RPMI7951 (cell line): ENCODE results near the gene RNU1-3. TPM values are rescaled to one million over a fixed set of nuclear protein-coding genes. Genes with fewer than 3 reads are reported as not detected.
"Not testable (repeated sequence)": the region's sequence is repeated elsewhere in the genome, so short reads cannot be mapped to it uniquely, and the experiment has no call there.

ENCODE experiments used
- DNase-seq: peaks from one replicate; pipeline ENCODE4 v3.0.0-alpha.2; 2012; ENCODE audit warnings: low read depth
- total RNA-seq: library from RNA; depleted of rRNA; stranded (reverse); fragments of >200 nt; shearing (Covaris generic); gene quantifications from 2 replicates; pipeline ENCODE4 v1.2.3, GENCODE V29; 2014

Gene RNU1-3
- total RNA-seq, 1 experiment from 2014 or later = under 0.01 TPM

- not testable (repeated sequence) for DNase-seq
Measured at GRCh38 chr1:16694308-16694702, 27.6 kb upstream of the RNU1-3 start.

GRCh38 chr1:16693449-16694307, 26.9 kb upstream of the RNU1-3 start:
- not testable (repeated sequence) for DNase-seq

GRCh38 chr1:16692717-16693448, 26.1 kb upstream of the RNU1-3 start:
- not testable (repeated sequence) for DNase-seq

- not testable (repeated sequence) for DNase-seq
Measured at GRCh38 chr1:16692283-16692682, 25.5 kb upstream of the RNU1-3 start.

DNA sequence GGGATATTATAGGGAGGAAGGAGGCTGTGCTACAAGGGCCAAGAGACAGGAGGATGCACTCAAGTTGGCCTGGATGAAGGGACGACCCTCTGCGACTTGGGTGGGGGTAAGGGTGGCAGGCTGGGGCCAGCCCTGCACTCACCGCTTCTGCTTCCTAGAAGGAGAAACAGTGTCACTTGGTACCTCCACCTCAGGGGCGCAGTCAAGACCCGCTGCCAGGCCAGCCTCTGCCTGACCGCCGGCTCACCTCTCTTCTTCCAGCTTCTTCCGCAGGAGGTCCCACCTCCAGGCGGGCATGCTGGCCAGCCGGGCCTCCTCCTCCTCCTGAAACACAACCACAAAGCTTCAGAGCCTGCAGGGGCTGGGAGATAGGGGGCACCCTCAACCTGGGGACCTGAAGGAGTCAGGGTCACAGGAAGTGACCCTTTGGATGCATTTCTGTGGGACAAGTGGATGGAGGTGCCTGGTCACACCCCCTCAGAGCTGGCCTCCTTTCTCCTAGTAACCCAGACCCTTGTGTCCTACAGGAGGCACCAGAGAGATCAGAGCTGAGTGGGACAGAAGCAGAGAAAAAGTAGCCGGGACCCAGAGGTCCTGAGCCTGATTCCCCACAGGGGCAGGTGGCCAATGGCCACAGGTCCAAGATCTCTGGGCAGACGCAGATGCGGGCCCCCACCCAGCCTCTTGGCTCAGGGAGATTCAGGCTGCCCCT, 24.4 kb upstream of the RNU1-3 start:
- DNase-seq = not testable (repeated sequence)

DNA sequence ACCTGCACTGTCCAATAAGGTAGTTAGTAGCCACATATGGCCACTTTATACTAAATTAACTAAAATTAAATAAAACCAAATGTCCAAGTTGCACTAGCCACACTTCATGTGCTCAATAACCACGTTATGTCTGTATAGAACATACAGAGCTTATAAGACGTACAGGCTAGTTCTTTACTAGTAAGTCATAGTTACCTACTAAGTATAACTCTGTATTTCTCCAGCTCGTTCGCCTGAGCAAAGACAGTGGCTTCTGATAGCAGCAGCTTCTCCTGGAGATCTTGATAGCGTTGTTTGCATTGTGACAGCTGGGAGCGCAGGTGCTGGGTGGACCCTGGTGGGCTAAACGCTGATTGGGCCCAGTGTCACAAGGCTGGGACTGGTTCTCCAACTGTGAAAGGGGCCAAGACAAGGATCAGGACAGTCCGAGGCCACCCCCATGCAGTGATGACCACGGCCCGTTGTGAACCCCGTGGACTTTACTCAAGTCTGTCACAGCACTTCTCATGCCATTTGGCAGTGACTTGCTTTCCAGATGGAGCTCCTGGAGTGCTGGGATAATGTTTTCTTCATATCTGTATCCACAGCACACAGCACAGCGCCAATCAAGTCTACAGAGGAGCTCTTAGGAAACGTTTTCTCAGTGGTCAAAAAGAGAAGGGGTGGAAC, 20.5 kb upstream of the RNU1-3 start:
- not testable (repeated sequence) for DNase-seq

GRCh38 chr1:16685445-16686371, 19.0 kb upstream of the RNU1-3 start:
- not testable (repeated sequence) for DNase-seq

- not testable (repeated sequence) for DNase-seq
Measured at GRCh38 chr1:16684738-16685337, 18.1 kb upstream of the RNU1-3 start.

GRCh38 chr1:16684152-16684551, 17.4 kb upstream of the RNU1-3 start:
- DNase-seq = not testable (repeated sequence)

- DNase-seq = not testable (repeated sequence)
Measured at GRCh38 chr1:16682803-16683202, 16.1 kb upstream of the RNU1-3 start.

DNA sequence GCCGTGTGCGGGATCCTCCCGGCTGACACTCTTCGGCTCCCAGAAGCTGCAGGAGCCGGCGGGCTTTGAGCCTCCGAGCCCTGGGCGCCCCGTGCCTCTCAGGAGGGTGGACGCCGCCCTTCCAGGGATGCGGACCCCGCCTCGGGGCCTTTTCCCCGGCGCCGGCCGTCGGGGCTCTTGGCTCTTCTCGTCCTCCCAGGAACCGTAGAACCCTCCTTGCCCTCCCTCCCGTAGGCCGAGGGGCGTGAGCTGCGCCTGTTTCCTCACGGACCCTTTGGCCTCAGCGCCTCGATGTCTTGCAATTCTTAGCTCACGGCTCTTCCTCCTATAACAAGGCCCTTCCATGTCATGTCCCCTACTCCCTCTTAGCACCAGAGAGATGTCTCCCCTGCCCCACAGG, 13.6 kb upstream of the RNU1-3 start:
- not testable (repeated sequence) for DNase-seq

DNA sequence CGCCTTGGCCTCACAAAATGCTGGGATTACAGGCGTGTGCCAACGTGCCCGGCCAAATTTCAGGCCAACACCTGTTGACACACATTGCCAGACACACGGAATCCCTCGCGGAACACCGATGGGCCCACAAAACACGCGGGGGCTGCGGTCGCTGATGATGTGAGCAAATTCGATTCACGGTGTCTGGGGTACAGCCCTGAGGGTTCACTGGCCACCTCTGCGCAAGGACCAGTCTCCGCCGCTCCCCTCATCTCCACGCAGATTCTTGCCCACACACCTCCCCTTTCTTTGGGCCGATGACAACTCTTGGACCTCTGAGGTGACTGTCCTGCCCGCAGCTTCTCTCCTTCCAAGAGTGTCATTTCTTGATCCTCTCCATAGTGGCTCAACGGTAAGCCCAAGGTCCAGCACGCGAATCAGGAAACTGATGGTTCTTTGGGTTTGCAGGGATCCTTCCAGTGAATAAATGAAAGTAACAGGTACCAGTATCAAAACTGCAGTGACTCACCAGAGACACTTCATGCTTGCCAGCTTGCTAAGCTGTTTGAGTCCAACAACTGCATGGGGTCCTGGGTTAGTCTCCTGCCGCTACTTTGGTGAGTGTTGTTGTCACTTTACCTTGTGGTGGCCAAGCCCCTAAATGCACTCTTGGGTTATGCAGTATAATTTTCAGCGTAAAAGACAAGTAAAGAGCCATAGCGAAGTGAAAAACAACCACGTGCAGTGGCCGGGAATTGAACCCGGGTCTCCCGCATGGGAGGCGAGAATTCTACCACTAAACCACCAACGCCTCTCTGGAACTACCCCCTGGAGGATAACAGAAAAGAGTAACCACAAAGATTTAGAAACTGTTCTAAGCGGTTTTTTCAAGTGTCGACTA, 11.0 kb upstream of the RNU1-3 start:
- peak; percentile 72 for DNase-seq

DNA sequence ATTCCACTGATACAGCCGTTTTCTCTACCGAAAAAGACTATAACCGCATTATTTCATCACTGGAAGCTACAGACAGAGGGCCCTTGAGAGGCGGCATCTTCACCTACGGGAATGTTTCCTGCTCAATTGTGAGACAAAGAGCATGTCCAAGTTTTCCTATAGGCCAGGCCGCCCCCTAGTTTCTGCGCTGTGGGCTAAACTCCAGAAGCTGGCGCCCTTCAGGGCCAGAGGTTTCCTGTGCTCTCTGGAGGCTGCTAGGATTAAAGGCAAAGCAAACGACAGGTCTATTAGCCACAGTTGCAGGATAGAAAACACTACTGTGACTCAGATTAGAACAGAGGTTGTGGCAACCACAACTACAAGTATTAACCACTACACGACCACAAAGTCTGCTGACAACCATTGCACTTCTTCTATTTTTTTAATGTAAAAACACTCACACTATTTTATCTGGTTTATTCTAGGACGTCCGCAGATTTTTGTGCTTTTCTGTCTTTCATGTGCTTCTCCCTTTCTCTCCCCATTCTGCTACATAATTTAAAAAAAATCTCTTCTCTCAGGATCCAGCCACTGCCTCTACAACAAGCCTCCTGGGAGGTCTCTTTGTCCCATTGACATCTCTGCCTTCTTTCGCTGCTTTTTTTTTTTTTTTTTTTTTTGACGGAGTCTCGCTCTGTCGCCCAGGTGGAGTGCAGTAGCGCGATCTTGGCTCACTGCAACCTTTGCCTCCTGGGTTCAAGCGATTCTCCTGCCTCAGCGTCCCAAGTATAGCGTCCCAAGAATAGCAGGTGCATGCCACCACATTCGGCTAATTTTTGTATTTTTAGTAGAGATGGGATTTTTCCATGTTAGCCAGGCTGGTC, 10.1 kb upstream of the RNU1-3 start:
- peak; percentile 38 for DNase-seq

GRCh38 chr1:16675118-16675510, 8.4 kb upstream of the RNU1-3 start:
- DNase-seq = not testable (repeated sequence)

DNA sequence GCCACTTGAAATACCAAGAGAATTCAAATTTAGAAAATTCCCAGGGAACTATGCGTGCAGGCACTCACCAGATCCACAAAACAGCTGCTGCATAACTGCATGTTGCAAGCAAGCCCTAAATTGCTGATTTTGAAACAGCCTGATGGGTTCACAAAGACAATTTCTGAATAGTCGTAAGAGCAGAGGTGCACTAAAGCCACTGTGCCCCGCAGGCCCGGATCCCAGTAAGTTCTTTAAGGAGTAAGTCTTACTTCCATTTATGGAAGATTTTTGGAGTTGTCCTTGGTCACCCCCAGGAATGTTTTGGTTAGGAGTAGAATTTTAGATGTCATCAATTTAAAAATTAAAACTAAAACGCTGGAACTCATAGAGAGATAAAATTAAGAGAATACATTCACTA, 7.2 kb upstream of the RNU1-3 start:
- DNase-seq = not testable (repeated sequence)

DNA sequence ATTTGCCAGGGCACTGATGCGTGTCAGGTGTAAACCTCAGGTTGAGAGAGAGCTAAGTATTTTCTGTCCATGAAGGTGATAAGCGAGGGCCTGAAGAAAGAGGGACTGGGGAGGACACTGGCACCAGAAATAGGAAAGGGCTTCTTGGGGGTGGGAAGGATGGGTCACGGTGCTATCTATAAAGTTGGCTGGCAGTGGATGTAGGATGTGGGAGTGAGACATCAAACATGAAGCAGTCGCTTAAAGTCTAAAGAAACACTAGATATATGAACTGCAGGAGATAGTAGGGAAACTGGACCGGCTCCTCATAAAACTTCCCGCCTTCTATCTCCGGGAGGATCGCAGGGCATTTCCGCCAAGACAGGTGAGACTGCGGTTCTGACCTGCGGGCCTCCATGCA, 912 bp downstream of the RNU1-3 start:
- DNase-seq = not testable (repeated sequence)

DNA sequence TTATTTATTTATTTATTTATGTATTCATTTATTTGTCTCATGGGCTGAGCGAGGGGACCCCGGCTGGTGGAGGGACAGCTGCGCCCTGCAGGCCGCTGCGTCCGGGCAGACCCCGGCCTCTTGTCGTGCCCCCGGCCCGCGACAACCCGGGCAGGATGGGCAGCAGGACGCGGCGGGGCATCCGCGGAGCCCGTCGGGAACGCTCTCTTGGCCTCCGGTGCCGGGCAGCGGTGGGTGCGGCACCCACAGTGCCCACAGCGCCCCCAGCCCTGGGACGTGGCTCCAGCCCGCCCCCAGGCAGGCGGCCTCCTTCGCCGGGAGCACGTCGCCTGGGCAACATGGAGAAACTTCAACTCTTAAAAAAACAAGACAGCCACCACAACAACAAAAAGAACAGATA, 8.5 kb downstream of the RNU1-3 start:
- DNase-seq = not testable (repeated sequence)
